ENCODE results near the gene ME1.

DNA sequence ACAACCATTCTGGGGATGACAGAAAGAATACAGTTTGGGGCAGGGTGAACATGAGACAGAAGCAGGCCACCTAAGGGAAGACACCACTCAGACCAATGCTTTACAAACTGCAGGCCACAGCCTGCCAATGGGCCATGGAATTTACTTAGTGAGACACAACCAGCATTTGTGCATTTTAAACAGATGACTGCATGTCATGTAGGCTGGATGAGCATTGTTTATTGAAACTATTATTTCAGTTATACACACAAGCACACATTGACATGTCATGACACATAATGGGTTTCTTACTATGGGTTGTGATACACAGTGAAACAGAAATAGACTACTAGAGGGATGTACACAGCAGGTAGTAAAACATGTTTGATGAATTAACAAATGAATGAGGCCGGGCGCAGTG lies 245.8 kb downstream of the ME1 start:
- TF ChIP-seq ZBTB9 (CRISPR knock-in tag; IDR thresholded peaks at IDR 0.05) (no peak), PREB (CRISPR knock-in tag; IDR thresholded peaks at IDR 0.05) (no peak), NR2C2 (CRISPR knock-in tag; IDR thresholded peaks at IDR 0.05) (no peak), NR2C2 (tag; IDR thresholded peaks at IDR 0.05) (no peak)

All from K562 (cell line).